H1 (cell line): ENCODE measurements around the gene ZNF385B.

ENCODE experiments used
- ATF2 ChIP-seq: IDR thresholded peaks from 2 replicates; pipeline ENCODE4 v1.6.1; 2012; ENCODE audit warnings: low read length, inconsistent platforms
- BACH1 ChIP-seq: IDR thresholded peaks from 2 replicates; pipeline ENCODE4 v1.6.1; 2012; ENCODE audit warnings: low read length, improper control_type of control experiment
- EZH2 ChIP-seq: fragments of 200-600 bp; sonication (generic); IDR thresholded peaks from 2 replicates; pipeline ENCODE4 v1.7.1; 2012; ENCODE audit warnings: low read depth, mild to moderate bottlenecking, moderate library complexity, low read length, inconsistent platforms; ENCODE audit not compliant: severe bottlenecking
- FOSL1 ChIP-seq: IDR thresholded peaks from 2 replicates; pipeline ENCODE4 v1.6.1; 2011; ENCODE audit warnings: mild to moderate bottlenecking, low read depth, low read length, moderate library complexity; ENCODE audit not compliant: insufficient read depth
- JUND ChIP-seq: IDR thresholded peaks from 2 replicates; pipeline ENCODE4 v1.6.1; 2011; ENCODE audit warnings: mild to moderate bottlenecking, improper control_type of control experiment, low read length
- POLR2AphosphoS5 ChIP-seq: IDR thresholded peaks from 2 replicates; pipeline ENCODE4 v1.6.1; 2011; ENCODE audit warnings: low read depth, low read length
- ZNF274 ChIP-seq: IDR thresholded peaks from 2 replicates; pipeline ENCODE4 v1.7.0; 2012; ENCODE audit warnings: low read length, borderline replicate concordance; ENCODE audit errors: extremely low read depth
- TF ChIP-seq, protein P1 (sequence below), 3 experiments: IDR thresholded peaks; 1 replicate in 2 of 3; 2 replicates in 1 of 3; pipeline versions ENCODE4 v1.5.1 to v1.6.1; 2011; ENCODE audit warnings: low read length in 3 of 3, mild to moderate bottlenecking in 3 of 3, inconsistent platforms in 2 of 3, low read depth in 1 of 3, moderate library complexity in 1 of 3; ENCODE audit not compliant: insufficient read depth in 1 of 3; ENCODE audit errors: control extremely low read depth in 1 of 3

DNA sequence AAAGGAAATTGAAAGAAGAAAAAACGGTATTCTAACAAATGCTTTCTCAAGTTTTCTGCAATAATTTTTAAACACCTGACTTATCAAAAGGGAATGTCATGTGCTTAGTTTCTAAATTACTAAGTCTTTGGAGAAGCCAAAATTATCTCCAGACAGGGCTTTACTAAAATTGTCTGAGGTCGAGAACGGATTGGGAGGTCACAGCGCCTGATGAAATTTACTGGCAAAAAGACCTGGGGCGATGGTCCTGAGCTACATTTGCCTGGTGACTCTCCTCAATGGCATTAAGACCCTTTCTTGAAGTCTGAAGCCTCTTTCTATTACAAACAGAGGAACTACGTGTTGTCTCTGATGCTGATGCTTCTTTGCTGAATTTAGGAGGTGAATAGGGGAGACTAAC is 305.0 kb downstream of the ZNF385B start:
- TF ChIP-seq EZH2, result no peak
- no peak for TF ChIP-seq JUND
- no peak for TF ChIP-seq POLR2AphosphoS5
- TF ChIP-seq BACH1, result no peak
- no peak for TF ChIP-seq ZNF274
- TF ChIP-seq, protein P1, sequence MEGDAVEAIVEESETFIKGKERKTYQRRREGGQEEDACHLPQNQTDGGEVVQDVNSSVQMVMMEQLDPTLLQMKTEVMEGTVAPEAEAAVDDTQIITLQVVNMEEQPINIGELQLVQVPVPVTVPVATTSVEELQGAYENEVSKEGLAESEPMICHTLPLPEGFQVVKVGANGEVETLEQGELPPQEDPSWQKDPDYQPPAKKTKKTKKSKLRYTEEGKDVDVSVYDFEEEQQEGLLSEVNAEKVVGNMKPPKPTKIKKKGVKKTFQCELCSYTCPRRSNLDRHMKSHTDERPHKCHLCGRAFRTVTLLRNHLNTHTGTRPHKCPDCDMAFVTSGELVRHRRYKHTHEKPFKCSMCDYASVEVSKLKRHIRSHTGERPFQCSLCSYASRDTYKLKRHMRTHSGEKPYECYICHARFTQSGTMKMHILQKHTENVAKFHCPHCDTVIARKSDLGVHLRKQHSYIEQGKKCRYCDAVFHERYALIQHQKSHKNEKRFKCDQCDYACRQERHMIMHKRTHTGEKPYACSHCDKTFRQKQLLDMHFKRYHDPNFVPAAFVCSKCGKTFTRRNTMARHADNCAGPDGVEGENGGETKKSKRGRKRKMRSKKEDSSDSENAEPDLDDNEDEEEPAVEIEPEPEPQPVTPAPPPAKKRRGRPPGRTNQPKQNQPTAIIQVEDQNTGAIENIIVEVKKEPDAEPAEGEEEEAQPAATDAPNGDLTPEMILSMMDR (IDR thresholded peaks at IDR 0.05; ENCODE audit: control extremely low read depth in 1 of 3, insufficient read depth in 1 of 3, low read depth in 1 of 3, low read length in 3 of 3), result no peak
- TF ChIP-seq ATF2, result no peak
- TF ChIP-seq FOSL1, result no peak
